ENCODE results near the gene DHCR7.

DHCR7 gene

GRCh38 chr11:71474141-71474770 lies 26.1 kb upstream of the DHCR7 start:
- no peak overlapping the region for H3K4me2 ChIP-seq
- no peak overlapping the region for H3K9ac ChIP-seq
- no peak overlapping the region for H3K4me3 ChIP-seq
- no peak for TF ChIP-seq Cebpa-rat (IDR thresholded peaks at IDR 0.05)
- H3K36me3 ChIP-seq: peaks cover 66 to 87% (median 70%) of the 10 kb centered on the region in 11 experiments
- peak overlapping the region in 3 of 11 experiments; percentile 19 to 79 (median 77); a peak in 1 of 22 replicates for H3K27ac ChIP-seq
- H3K4me1 ChIP-seq: peaks cover 12 to 66% (median 45%) of the 10 kb centered on the region in 10 experiments
- H3K9me3 ChIP-seq (replicated peaks in 1 of 11): peaks cover 0 to 7% (median 3%) of the 10 kb centered on the region in 11 experiments; a peak in 16 of 22 replicates
- H4K20me1 ChIP-seq: peaks cover 0 to 83% (median 9%) of the 10 kb centered on the region in 11 experiments; a peak in 10 of 22 replicates
- H3K27me3 ChIP-seq: no peaks in the 10 kb centered on the region

GRCh38 chr11:71473793-71474080 lies 25.5 kb upstream of the DHCR7 start:
- Histone ChIP-seq H3K4me1 (peaks cover 12 to 66% (median 45%) of the 10 kb centered on the region in 10 experiments), H3K9ac (no peak overlapping the region), H3K4me2 (peak overlapping the region in 1 of 11 experiments; percentile 88; a peak in 1 of 22 replicates), H3K4me3 (no peak overlapping the region), H4K20me1 (peaks cover 0 to 80% (median 9%) of the 10 kb centered on the region in 11 experiments; a peak in 10 of 22 replicates), H3K27me3 (no peaks in the 10 kb centered on the region), H3K36me3 (peaks cover 66 to 87% (median 70%) of the 10 kb centered on the region in 11 experiments), H3K9me3 (replicated peaks in 1 of 11) (peaks cover 0 to 12% (median 8%) of the 10 kb centered on the region in 11 experiments; a peak in 17 of 22 replicates), H3K27ac (peak overlapping the region in 3 of 11 experiments; percentile 66 to 79 (median 77); a peak in 4 of 22 replicates)
- no peak for TF ChIP-seq Cebpa-rat (IDR thresholded peaks at IDR 0.05)

GRCh38 chr11:71472941-71473792 lies 25.0 kb upstream of the DHCR7 start:
- Histone ChIP-seq H3K27ac (peak overlapping the region in 8 of 11 experiments; percentile 24 to 79 (median 66); a peak in 15 of 22 replicates), H3K9ac (peak overlapping the region in 8 of 11 experiments; percentile 13 to 71 (median 52); a peak in 11 of 22 replicates), H3K4me2 (peak overlapping the region; percentile 52 to 88 (median 81); a peak in 21 of 22 replicates), H3K4me1 (peaks cover 12 to 63% (median 42%) of the 10 kb centered on the region in 10 experiments), H3K9me3 (replicated peaks in 1 of 11) (peaks cover 0 to 16% (median 11%) of the 10 kb centered on the region in 11 experiments; a peak in 17 of 22 replicates), H3K4me3 (no peak overlapping the region), H3K36me3 (peaks cover 64 to 87% (median 70%) of the 10 kb centered on the region in 11 experiments), H4K20me1 (peaks cover 0 to 74% (median 9%) of the 10 kb centered on the region in 11 experiments; a peak in 10 of 22 replicates), H3K27me3 (no peaks in the 10 kb centered on the region)
- TF ChIP-seq Cebpa-rat (IDR thresholded peaks at IDR 0.05): no peak

- H3K4me1 ChIP-seq: peaks cover 12 to 55% (median 36%) of the 10 kb centered on the region in 10 experiments
- peaks cover 64 to 87% (median 70%) of the 10 kb centered on the region in 11 experiments for H3K36me3 ChIP-seq
- peak overlapping the region in 8 of 11 experiments; percentile 13 to 71 (median 52); a peak in 12 of 22 replicates for H3K9ac ChIP-seq
- TF ChIP-seq Cebpa-rat (IDR thresholded peaks at IDR 0.05): no peak
- no peaks in the 10 kb centered on the region for H3K27me3 ChIP-seq
- peak overlapping the region in 8 of 11 experiments; percentile 24 to 79 (median 66); a peak in 16 of 22 replicates for H3K27ac ChIP-seq
- H3K4me3 ChIP-seq: no peak overlapping the region
- H4K20me1 ChIP-seq: peaks cover 0 to 67% (median 7%) of the 10 kb centered on the region in 11 experiments; a peak in 10 of 22 replicates
- H3K9me3 ChIP-seq (replicated peaks in 1 of 11): peaks cover 5 to 23% (median 12%) of the 10 kb centered on the region in 11 experiments; a peak in 18 of 22 replicates
- peak overlapping the region; percentile 52 to 88 (median 81) for H3K4me2 ChIP-seq
Observed at GRCh38 chr11:71472357-71472885, 24.2 kb upstream of the DHCR7 start.

GRCh38 chr11:71470946-71471345 lies 22.8 kb upstream of the DHCR7 start:
- peaks cover 64 to 87% (median 70%) of the 10 kb centered on the region in 11 experiments for H3K36me3 ChIP-seq
- peaks cover 0 to 57% (median 6%) of the 10 kb centered on the region in 11 experiments; a peak in 9 of 22 replicates for H4K20me1 ChIP-seq
- peaks cover 12 to 50% (median 35%) of the 10 kb centered on the region in 10 experiments for H3K4me1 ChIP-seq
- H3K9me3 ChIP-seq (replicated peaks in 1 of 11): peaks cover 5 to 35% (median 12%) of the 10 kb centered on the region in 11 experiments; a peak in 18 of 22 replicates
- peak overlapping the region in 7 of 11 experiments; percentile 72 to 88 (median 85); a peak in 14 of 22 replicates for H3K4me2 ChIP-seq
- H3K27ac ChIP-seq: no peak overlapping the region
- no peak for TF ChIP-seq Cebpa-rat (IDR thresholded peaks at IDR 0.05)
- no peak overlapping the region for H3K9ac ChIP-seq
- H3K27me3 ChIP-seq: no peaks in the 10 kb centered on the region
- H3K4me3 ChIP-seq: no peak overlapping the region

- Histone ChIP-seq H3K27ac (no peak overlapping the region), H3K4me3 (no peak overlapping the region), H3K27me3 (no peaks in the 10 kb centered on the region), H3K4me2 (no peak overlapping the region), H3K9me3 (replicated peaks in 1 of 11) (peaks cover 5 to 50% (median 17%) of the 10 kb centered on the region in 11 experiments; a peak in 18 of 22 replicates), H3K4me1 (peaks cover 4 to 45% (median 34%) of the 10 kb centered on the region in 10 experiments), H3K9ac (no peak overlapping the region), H3K36me3 (peaks cover 56 to 88% (median 75%) of the 10 kb centered on the region in 11 experiments), H4K20me1 (peaks cover 0 to 34% (median 6%) of the 10 kb centered on the region in 11 experiments; a peak in 7 of 22 replicates)
- no peak for TF ChIP-seq Cebpa-rat (IDR thresholded peaks at IDR 0.05)
Observed at GRCh38 chr11:71467164-71467563, 19.0 kb upstream of the DHCR7 start.

- Histone ChIP-seq H3K4me1 (peaks cover 0 to 37% (median 26%) of the 10 kb centered on the region in 10 experiments; a peak in 15 of 20 replicates), H4K20me1 (peaks cover 0 to 39% (median 3%) of the 10 kb centered on the region in 11 experiments; a peak in 7 of 22 replicates)
Observed at GRCh38 chr11:71466358-71466757, 18.2 kb upstream of the DHCR7 start.

GRCh38 chr11:71465054-71465453 lies 16.9 kb upstream of the DHCR7 start:
- H3K9me3 ChIP-seq (replicated peaks in 1 of 11): peaks cover 5 to 50% (median 17%) of the 10 kb centered on the region in 11 experiments; a peak in 18 of 22 replicates
- H3K27ac ChIP-seq: peak overlapping the region in 4 of 11 experiments; percentile 38 to 49 (median 40); a peak in 5 of 22 replicates
- H3K27me3 ChIP-seq: no peaks in the 10 kb centered on the region
- no peak overlapping the region for H3K4me3 ChIP-seq
- peaks cover 77 to 97% (median 90%) of the 10 kb centered on the region in 11 experiments for H3K36me3 ChIP-seq
- H4K20me1 ChIP-seq: peaks cover 0 to 38% (median 3%) of the 10 kb centered on the region in 11 experiments; a peak in 11 of 22 replicates
- no peak for TF ChIP-seq Cebpa-rat (IDR thresholded peaks at IDR 0.05)
- H3K9ac ChIP-seq: no peak overlapping the region; a peak in 1 of 22 replicates
- H3K4me1 ChIP-seq: peaks cover 0 to 24% (median 17%) of the 10 kb centered on the region in 10 experiments; a peak in 14 of 20 replicates
- H3K4me2 ChIP-seq: peak overlapping the region in 8 of 11 experiments; percentile 6 to 72 (median 65); a peak in 14 of 22 replicates

More at GRCh38 chr11:71466358-71466757, 18.2 kb upstream of the DHCR7 start:
- no peak overlapping the region for H3K4me3 ChIP-seq
- peaks cover 64 to 88% (median 78%) of the 10 kb centered on the region in 11 experiments for H3K36me3 ChIP-seq
- no peak overlapping the region for H3K9ac ChIP-seq
- H3K27ac ChIP-seq: 0 out of 22 replicates have a peak overlapping the region, but pooled peaks of 1 of the 11 experiments have one; percentile 8
- H3K27me3 ChIP-seq: no peaks in the 10 kb centered on the region
- H3K4me2 ChIP-seq: no peak overlapping the region
- no peak for TF ChIP-seq Cebpa-rat (IDR thresholded peaks at IDR 0.05)
- H3K9me3 ChIP-seq (replicated peaks in 1 of 11): peaks cover 5 to 50% (median 17%) of the 10 kb centered on the region in 11 experiments; a peak in 18 of 22 replicates

Data from BLaER1 treated with 17β-estradiol and CSF1 and Interleukin-3, amounts not matched to agents 10 nM and 100 nM (cell line).